HEK293T (cell line): ENCODE results near the gene MACROD2.
"Not testable (repeated sequence)": the region's sequence is repeated elsewhere in the genome, so short reads cannot be mapped to it uniquely, and the experiment has no call there.

Experiments
- CTCF ChIA-PET: fragments of 350-600 bp; formaldehyde crosslinking; extraction: SDS; loops from one replicate; lab custom pipeline; 2021; ENCODE audit warnings: antibody characterized with exemption, inconsistent platforms; lab: Yijun Ruan, JAX
- POLR2A ChIA-PET: fragments of 350-600 bp; formaldehyde crosslinking; extraction: SDS; loops from one replicate; lab custom pipeline; 2020; ENCODE audit warnings: antibody characterized with exemption, inconsistent platforms; lab: Yijun Ruan, JAX
- DNase-seq: peaks from one replicate; pipeline ENCODE4 v3.0.0; 2012; ENCODE audit warnings: mixed read lengths; ENCODE audit errors: extremely low spot score
- ARNT ChIP-seq: fragments of 450-650 bp; IDR thresholded peaks from 2 replicates; pipeline ENCODE4 v1.6.1; 2017; ENCODE audit warnings: mild to moderate bottlenecking
- BHLHE40 ChIP-seq: fragments of 450-650 bp; IDR thresholded peaks from 2 replicates; pipeline ENCODE4 v1.6.1; 2016; ENCODE audit warnings: mild to moderate bottlenecking, moderate library complexity, borderline replicate concordance
- CTBP1 ChIP-seq: fragments of 450-650 bp; IDR thresholded peaks from 2 replicates; pipeline ENCODE4 v1.6.1; 2016; ENCODE audit warnings: borderline replicate concordance
- ELF4 ChIP-seq: fragments of 450-650 bp; IDR thresholded peaks from 2 replicates; pipeline ENCODE4 v1.6.1; 2017; ENCODE audit warnings: antibody characterized with exemption
- FOXA1 ChIP-seq: fragments of 450-650 bp; IDR thresholded peaks from 2 replicates; pipeline ENCODE4 v1.6.1; 2016; ENCODE audit warnings: mild to moderate bottlenecking
- FOXK2 ChIP-seq: fragments of 450-650 bp; IDR thresholded peaks from 2 replicates; pipeline ENCODE4 v1.6.1; 2016; ENCODE audit warnings: mild to moderate bottlenecking
- FOXM1 ChIP-seq: fragments of 450-650 bp; IDR thresholded peaks from 2 replicates; pipeline ENCODE4 v1.6.1; 2017; ENCODE audit warnings: mild to moderate bottlenecking, borderline replicate concordance
- HDGF ChIP-seq: fragments of 450-650 bp; IDR thresholded peaks from 2 replicates; pipeline ENCODE4 v1.6.1; 2017; ENCODE audit warnings: antibody characterized with exemption, borderline replicate concordance
- L3MBTL2 ChIP-seq: fragments of 450-650 bp; conservative IDR thresholded peaks from 2 replicates; pipeline ENCODE4 v1.6.1; 2016; ENCODE audit warnings: mild to moderate bottlenecking
- LEF1 ChIP-seq: fragments of 450-650 bp; IDR thresholded peaks from 2 replicates; pipeline ENCODE4 v1.6.1; 2017; ENCODE audit warnings: mild to moderate bottlenecking, borderline replicate concordance
- NFRKB ChIP-seq: fragments of 450-650 bp; IDR thresholded peaks from 2 replicates; pipeline ENCODE4 v1.6.1; 2016; ENCODE audit warnings: mild to moderate bottlenecking, moderate library complexity
- SP1 ChIP-seq: fragments of 450-650 bp; IDR thresholded peaks from 2 replicates; pipeline ENCODE4 v1.6.1; 2017
- SUZ12 ChIP-seq: fragments of 450-650 bp; IDR thresholded peaks from 2 replicates; pipeline ENCODE4 v1.6.1; 2016; ENCODE audit warnings: mild to moderate bottlenecking
- TARDBP ChIP-seq: fragments of 450-650 bp; IDR thresholded peaks from 2 replicates; pipeline ENCODE4 v1.6.1; 2016
- ZNF384 ChIP-seq: fragments of 450-650 bp; IDR thresholded peaks from 2 replicates; pipeline ENCODE4 v1.6.1; 2016
- TF ChIP-seq, protein P1 (sequence below): fragments of 450-650 bp; IDR thresholded peaks from 2 replicates; pipeline ENCODE4 v1.6.1; 2016

Gene MACROD2

DNA sequence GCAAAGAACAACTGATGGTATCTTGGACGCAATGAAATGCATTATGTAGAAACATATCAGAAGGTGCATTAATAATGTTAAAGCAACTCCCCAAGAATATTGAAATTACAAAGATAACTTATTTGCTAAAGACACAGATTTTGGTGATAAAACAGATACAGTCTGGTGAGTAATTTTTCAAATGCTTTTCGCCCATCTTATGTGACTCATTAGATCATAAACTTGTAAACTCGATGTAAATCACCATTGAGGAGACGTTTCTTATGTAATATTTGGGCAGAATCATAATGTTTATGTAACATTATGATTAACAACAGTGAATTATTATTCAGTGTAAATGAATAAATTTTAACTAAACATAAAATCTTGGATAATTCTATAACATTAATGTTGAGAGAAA is 1969.8 kb downstream of the MACROD2 start:
- ChIA-PET CTCF (no interaction called here), POLR2A (no interaction called here)
- no peak for TF ChIP-seq FOXA1
- no peak for TF ChIP-seq NFRKB
- TF ChIP-seq BHLHE40, result no peak
- TF ChIP-seq SP1, result no peak
- TF ChIP-seq ZNF384, result no peak
- TF ChIP-seq TARDBP, result no peak
- no peak for TF ChIP-seq LEF1
- no peak for TF ChIP-seq L3MBTL2
- no peak for TF ChIP-seq FOXK2
- no peak for TF ChIP-seq CTBP1
- no peak for TF ChIP-seq ELF4
- TF ChIP-seq FOXM1, result no peak
- TF ChIP-seq, protein P1, sequence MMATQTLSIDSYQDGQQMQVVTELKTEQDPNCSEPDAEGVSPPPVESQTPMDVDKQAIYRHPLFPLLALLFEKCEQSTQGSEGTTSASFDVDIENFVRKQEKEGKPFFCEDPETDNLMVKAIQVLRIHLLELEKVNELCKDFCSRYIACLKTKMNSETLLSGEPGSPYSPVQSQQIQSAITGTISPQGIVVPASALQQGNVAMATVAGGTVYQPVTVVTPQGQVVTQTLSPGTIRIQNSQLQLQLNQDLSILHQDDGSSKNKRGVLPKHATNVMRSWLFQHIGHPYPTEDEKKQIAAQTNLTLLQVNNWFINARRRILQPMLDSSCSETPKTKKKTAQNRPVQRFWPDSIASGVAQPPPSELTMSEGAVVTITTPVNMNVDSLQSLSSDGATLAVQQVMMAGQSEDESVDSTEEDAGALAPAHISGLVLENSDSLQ, result no peak
- TF ChIP-seq ARNT, result no peak
- no peak for TF ChIP-seq HDGF
- no peak for TF ChIP-seq SUZ12
- DNase-seq, result no peak

DNA sequence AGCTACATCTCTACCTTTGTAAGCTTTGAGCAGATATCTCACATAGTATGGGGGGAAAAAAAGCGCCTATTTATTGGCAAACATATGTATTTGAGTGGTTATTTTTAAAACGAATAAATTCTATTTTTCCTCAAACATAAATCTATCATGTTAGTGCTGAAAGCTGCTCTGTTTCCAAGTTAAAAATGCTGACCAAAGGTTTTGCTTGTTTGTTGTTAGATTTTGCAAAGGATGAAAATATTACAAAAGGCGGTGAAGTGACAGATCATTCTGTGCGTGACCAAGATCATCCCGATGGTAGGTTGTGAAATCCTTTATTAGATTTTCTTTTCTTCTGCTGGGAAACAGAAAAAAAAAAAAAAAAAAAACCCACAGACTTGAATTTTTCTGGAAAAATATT is 1972.0 kb downstream of the MACROD2 start:
- ChIA-PET CTCF (no interaction called here), POLR2A (no interaction called here)
- DNase-seq, result no peak
- TF ChIP-seq SUZ12 (no peak), NFRKB (no peak), CTBP1 (no peak), ZNF384 (no peak), FOXM1 (no peak), TARDBP (no peak), ARNT (no peak), ELF4 (no peak), BHLHE40 (no peak), FOXA1 (no peak), LEF1 (no peak), HDGF (no peak)
- TF ChIP-seq, protein P1, result no peak

DNA sequence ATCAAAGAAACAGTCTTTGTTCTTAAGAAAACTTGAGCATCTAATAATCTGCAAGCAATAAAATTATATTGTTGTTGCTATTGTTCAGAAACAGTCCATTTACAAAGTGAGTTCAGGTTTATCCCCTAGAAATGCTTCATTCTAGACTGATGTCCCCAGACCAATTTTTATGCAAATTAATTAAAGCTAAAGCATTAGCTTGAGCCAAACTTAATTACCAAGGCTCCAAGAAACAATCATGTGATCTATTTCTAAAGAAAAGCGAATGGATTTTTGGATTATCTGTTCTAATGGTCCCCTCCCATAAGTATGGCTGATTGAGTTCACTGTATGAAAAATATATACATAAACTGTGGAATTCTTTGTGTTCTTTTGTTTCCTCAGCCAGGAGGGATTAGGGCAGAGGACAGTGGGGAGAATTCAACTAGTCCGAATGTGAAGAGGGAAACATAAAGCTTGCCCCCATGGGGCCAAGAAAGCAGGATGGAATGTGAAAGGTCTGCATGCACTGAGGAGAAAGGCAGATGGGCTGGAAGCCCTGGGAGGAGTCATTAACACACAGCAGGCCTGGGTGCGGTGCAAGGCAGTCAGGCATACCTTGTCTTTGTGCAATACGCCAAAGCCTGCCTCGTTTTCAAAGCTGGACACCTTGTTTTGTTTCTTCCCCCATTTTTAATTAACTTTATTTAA is 1980.9 kb downstream of the MACROD2 start:
- POLR2A ChIA-PET, result no interaction called here
- CTCF ChIA-PET, result no interaction called here
- no peak for DNase-seq
- TF ChIP-seq LEF1, result no peak
- TF ChIP-seq L3MBTL2, result no peak
- no peak for TF ChIP-seq ZNF384
- no peak for TF ChIP-seq ARNT
- no peak for TF ChIP-seq BHLHE40
- no peak for TF ChIP-seq FOXA1
- TF ChIP-seq CTBP1, result no peak
- no peak for TF ChIP-seq FOXK2
- no peak for TF ChIP-seq ELF4
- no peak for TF ChIP-seq SUZ12
- no peak for TF ChIP-seq FOXM1
- TF ChIP-seq, protein P1, result no peak
- no peak for TF ChIP-seq SP1
- no peak for TF ChIP-seq NFRKB
- TF ChIP-seq HDGF, result no peak
- TF ChIP-seq TARDBP, result no peak

DNA sequence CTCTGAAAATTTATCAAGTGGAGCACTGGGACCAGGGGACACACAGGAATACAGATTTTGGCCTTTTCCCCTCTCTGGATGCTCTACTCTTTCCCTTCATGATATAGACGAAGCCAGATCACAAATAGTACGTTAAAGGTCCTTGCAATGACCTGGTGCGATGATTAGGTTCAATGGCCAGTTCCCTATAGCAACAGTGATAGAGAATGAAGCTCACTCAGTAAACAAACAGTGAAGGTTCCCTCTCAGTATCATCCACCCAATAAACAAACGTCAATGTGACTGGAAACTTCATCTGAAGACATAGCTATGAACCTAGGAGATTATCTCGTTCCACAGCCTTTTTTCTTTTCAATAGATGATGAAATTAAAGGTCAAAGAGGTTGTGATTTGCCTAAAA is 1981.7 kb downstream of the MACROD2 start:
- ChIA-PET CTCF (no interaction called here), POLR2A (no interaction called here)
- DNase-seq, result no peak
- TF ChIP-seq LEF1 (no peak), HDGF (no peak), ELF4 (no peak), ZNF384 (no peak)

DNA sequence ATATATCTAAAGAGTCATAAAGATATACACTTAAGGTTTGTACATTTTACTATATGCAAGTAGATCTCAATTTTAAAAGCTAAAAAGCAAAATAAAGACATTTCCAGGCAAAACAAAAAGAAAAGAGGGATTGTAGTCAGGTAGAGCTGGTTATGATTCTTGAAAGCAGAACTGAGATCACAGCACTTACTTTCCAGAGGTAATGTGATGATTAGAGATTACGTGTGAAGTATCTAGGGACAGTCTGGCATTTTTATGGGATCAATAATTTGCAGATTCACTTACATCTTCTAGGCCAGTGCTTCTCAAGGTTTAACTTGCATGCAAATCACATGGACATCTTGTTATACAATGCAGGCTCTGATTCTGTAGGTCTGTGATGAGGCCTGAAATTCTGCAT is 1982.4 kb downstream of the MACROD2 start:
- no peak for TF ChIP-seq L3MBTL2
- no peak for TF ChIP-seq FOXA1
- TF ChIP-seq ELF4, result no peak
- TF ChIP-seq FOXK2, result no peak
- TF ChIP-seq ARNT, result no peak
- TF ChIP-seq CTBP1, result no peak
- TF ChIP-seq FOXM1, result no peak
- TF ChIP-seq, protein P1, result no peak
- TF ChIP-seq BHLHE40, result no peak
- TF ChIP-seq HDGF, result no peak
- no peak for TF ChIP-seq ZNF384
- TF ChIP-seq LEF1, result no peak
- TF ChIP-seq SUZ12, result no peak
- no peak for DNase-seq
- CTCF ChIA-PET, result no interaction called here
- POLR2A ChIA-PET, result no interaction called here

DNA sequence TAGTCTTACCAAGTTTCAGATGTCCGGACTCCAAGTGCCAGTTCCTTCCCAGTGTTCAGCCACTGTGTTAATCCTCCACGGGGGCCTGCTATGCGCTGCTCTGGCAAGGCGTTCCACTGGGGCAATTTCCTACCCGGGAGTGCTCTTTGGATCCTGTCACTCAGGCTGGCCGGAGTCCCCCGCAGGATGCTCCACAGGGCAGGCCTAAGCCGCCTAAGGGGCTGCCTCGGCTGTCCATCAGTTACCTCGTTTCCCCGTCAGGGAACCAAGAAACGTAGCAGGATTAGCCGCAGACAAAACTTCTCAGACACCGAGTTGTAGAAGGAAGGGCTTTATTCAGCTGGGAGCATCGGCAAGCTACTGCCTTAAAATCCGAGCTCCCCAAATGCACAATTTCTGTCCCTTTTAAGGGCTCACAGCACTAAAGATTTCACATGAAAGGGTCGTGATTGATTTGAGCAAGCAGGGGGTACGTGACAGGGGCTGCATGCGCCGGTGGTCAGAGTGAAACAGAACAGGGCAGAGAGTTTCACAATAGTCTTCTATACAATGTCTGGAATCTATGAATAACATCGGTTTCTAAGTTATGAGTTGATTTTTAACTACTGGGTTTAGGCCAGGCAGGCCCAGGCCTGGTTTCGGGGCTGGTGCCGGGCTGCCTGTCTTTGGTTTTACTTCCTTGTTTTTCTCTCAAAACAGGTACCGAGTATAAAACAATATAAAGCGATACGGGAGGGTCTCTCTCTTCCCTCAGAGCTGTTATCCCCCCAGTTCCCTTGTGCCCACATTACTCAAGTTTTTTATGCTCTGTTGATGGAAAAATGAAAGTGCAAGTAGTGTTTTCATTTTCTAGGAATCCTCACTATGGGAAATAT is 1990.4 kb downstream of the MACROD2 start:
- CTCF ChIA-PET, POLR2A ChIA-PET, DNase-seq: not testable (repeated sequence)
